ENCODE measurements around the gene RAD9A.
"Not testable (repeated sequence)": the region's sequence is repeated elsewhere in the genome, so short reads cannot be mapped to it uniquely, and the experiment has no call there.

Gene RAD9A

GRCh38 chr11:67397986-67398660 lies 6.3 kb downstream of the RAD9A start:
- DNase-seq = no peak

DNA sequence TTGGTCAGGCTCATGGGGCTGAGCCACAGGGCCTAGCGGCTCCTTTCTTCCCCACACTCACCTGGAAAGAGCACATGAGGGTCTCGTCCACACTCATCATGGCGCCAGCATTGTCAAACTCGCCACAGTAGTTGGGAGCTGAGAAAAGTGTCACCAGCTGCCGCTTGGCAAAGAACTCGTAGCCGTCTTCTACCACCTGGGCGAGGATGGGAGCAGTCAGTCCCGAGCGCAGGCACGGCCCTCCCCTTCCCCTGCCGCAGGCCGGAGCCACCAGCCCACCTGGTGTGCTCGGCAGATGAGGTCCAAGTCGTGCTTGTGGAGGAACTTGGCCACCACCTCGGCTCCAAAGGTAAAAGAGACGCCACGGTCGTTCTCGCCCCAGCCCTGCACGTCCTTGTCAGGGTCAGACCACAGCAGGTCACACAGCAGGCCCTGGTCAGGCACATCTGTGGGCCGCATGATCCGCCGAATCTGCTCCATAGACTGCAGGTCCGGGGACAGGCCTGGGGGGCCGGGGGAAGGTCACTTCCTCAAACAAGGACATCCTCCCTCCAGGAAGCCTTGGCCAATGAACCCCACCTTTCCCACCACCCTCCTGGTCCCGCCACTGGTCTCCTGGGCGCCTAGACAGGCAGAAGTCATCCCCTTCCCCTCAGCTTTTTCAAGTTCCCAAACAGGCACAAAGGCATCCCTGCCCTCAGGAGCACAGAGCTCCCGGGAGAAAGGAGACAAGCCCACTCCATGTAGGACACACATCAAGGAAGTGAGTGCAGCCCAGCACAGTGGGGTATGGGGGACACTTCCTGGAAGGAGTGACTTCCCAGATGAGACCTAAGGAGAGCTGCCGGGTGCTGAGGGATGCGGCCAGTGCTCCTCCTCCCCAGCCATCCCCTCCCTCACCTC lies 7.1 kb downstream of the RAD9A start:
- DNase-seq = no peak

DNA sequence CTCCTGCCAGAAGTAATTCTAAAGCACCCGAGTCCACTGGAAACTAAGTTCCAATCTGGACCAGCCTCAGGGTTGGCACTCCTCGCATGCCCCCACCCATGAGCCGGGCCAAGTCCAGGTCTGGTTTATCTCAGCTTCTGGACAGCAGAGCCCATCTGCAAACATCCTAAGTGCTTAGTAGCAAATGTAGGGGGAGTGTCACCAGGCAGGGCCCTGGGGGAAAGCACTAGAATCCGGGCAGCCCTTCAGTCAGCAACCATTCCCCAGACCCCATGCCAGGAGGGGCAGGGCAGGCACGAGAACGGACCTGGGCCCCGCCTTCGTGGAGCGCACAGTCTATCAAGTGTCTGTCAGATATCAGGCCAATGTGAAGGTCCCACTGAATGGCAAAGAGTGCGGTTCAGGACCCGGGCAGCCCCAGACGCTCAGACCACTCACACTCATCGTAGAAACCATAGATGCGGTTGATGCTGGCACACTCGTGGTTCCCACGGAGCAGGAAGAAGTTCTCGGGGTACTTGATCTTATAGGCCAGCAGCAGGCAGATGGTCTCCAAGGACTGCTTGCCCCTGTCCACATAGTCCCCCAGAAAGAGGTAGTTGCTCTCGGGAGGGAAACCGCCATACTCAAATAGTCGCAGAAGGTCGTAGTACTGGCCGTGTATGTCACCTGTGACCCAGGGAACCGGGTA lies 8.6 kb downstream of the RAD9A start:
- DNase-seq = no peak

GRCh38 chr11:67400942-67401494 lies 9.2 kb downstream of the RAD9A start:
- no peak for DNase-seq

DNA sequence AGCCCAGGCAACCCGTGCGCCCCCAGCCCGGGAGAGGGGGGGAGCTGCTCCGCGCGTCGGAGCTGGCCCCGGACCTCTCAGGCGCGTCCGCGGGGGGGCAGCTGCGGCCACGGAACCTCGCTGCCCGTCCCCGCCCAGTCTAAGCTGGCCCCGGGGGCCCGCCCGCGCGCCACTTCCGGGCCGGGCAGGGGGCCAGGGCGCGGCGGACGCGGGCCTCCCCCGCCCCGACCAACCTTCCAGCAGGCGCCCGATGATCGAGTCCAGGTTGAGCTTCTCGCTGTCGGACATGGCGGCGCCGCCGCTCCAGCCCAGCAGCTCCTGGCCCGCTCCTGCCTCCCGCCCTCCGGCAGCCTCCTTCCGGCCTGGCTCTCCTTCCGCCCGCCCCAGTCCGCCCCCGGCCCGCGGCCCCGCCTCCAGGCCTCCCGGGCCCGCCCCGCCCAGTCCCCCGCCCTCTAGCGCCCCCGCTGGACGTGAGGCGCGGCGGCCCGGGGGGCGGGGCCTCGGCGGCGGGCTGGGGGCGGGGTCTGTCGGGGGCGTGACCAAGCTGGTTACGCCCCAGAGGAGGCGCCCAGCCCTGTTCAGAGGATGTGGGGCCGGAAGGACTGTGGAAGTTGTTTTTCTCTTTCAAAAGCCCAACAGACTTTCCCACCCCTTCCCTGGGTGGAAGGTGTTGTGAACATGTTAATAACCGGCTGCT lies 9.9 kb downstream of the RAD9A start, which contains the start of gene PPP1CA:
Gene PPP1CA (minus strand): TSS at position 364 of the 697 bp plus-strand sequence. CDS start 76 bp downstream, at position 288.
- peak; percentile 95 for DNase-seq

GRCh38 chr11:67402192-67402839 lies 10.5 kb downstream of the RAD9A start:
- not testable (repeated sequence) for DNase-seq

GRCh38 chr11:67403085-67403484 lies 11.3 kb downstream of the RAD9A start:
- not testable (repeated sequence) for DNase-seq

GRCh38 chr11:67404515-67405195 lies 12.9 kb downstream of the RAD9A start:
- DNase-seq = no peak

- no peak for DNase-seq
These were observed 13.4 kb downstream of the RAD9A start for GRCh38 chr11:67405196-67405567.

DNA sequence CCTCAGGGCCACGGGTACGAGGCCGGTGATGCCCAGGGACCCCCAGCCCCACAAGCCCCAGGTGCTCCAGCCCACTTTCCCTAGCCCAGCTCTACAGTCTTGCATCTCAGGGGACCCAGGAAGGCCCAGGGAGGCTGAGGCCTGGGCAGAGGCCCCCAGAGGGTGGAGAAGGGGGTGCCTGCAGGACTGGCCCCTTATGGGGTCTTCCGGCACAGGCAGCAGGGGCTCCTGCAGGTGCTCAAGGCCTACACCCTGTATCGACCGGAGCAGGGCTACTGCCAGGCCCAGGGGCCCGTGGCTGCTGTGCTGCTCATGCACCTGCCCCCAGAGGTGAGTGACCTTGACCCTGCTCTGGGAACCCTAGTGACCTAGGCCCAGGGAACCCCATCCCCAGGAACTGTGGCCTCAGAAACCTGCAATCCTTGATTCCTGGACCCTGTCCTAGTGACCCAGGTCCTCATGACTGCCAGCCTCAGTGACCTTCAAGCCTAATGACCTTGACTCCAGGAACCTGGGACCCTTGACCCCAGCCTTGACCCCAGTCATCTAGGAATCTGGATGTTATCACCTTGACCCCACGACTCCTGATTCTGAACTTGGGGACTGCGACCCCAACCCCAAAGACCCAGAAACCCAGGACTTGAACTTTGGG lies 14.0 kb downstream of the RAD9A start:
- no peak for DNase-seq

DNA sequence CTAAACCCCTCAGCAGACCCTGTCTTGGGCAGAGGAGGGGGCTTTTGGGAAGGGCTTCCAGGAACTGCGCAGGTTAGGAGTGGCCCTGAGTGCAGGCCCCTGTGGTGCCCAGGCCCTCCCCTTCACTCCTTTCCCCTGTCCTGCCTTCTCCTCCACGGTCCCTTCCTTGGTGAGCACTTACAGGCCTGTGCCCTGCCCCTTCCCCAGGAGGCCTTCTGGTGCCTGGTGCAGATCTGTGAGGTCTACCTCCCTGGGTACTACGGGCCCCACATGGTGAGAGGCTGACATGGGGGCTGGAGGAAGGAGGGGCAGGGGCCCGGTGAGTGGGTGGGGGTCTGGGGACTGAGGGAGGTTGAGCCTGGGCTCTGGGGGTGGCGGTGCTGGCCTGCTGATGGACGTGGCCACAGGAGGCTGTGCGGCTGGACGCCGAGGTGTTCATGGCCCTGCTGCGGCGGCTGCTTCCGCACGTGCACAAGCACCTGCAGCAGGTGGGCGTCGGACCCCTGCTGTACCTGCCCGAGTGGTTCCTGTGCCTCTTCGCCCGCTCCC lies 14.7 kb downstream of the RAD9A start:
- no peak for DNase-seq

GRCh38 chr11:67406969-67407687 lies 15.3 kb downstream of the RAD9A start:
- peak; percentile 17 for DNase-seq

GRCh38 chr11:67407688-67408163 lies 15.9 kb downstream of the RAD9A start:
- no peak for DNase-seq

- DNase-seq = no peak
These were observed 16.8 kb downstream of the RAD9A start for GRCh38 chr11:67408437-67409200.

GRCh38 chr11:67409261-67409666 lies 17.5 kb downstream of the RAD9A start:
- no peak for DNase-seq

- DNase-seq = peak; percentile 95
These were observed 18.1 kb downstream of the RAD9A start for GRCh38 chr11:67409781-67410368.

DNA sequence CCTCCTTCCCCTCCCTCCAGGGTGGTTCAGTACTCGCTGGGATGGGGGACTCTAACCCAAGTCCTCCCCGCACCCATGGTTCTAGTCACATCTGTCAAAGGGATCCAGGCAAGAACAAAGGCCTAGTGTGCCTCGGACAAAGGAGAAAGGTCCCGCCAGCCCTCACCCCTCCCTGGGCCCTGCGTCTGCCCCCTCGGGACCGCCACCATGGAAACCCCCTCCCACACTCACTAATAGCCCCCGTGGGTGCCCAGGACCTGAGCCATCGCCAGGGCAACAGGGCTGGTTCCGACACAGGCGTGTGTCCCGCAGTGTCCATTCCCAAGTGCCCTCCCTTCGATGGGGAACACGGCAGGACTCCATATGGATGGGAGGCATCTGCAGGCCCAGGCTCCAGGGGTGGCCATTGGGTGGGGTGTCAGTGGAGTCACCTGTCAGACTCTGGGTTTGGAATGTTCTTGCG lies 18.6 kb downstream of the RAD9A start:
- DNase-seq = no peak

Measured in NCI-H146 (cell line).